IMR-90 (cell line): Measurements from ENCODE around the gene IGF1R. TPM values are rescaled to one million over a fixed set of nuclear protein-coding genes. Genes with fewer than 3 reads are reported as not detected.

ENCODE experiments used
- ATAC-seq: fragments of 200-7000 bp; cut with Tn5 transposase; 2 replicates; pipeline ENCODE4 v1.9.1; 2020; ENCODE audit warnings: low read depth, mild to moderate bottlenecking, moderate library complexity
- BruUV-seq: library from RNA; stranded (reverse); fragments of 400-500 nt; replicated peaks from 2 replicates; lab custom pipeline; 2021; lab: Mats Ljungman, UMichigan
- CTCF ChIA-PET: fragments of 300-600 bp; formaldehyde crosslinking; extraction: SDS; loops from one replicate; lab custom pipeline; 2021; ENCODE audit warnings: antibody characterized with exemption; lab: Yijun Ruan, JAX
- POLR2A ChIA-PET: fragments of 300-600 bp; sonication (Branson Sonifier 250); formaldehyde crosslinking; loops from one replicate; lab custom pipeline; 2022; ENCODE audit warnings: antibody characterized with exemption; ENCODE audit not compliant: unreplicated experiment; lab: Charles Lee
- DNase-seq: peaks from one replicate; pipeline ENCODE4 v3.0.0; 2013
- H2AFZ ChIP-seq: replicated peaks from 2 replicates; pipeline ENCODE3; 2013; ENCODE audit warnings: low read length, mild to moderate bottlenecking; ENCODE audit not compliant: poor library complexity
- H2AK5ac ChIP-seq: 2 replicates; pipeline ENCODE4 v1.6.1; 2013; ENCODE audit warnings: low read depth, low read length, inconsistent platforms
- H2AK9ac ChIP-seq: replicated peaks from 2 replicates; pipeline ENCODE3; 2013; ENCODE audit warnings: mild to moderate bottlenecking, low read depth, low read length, moderate library complexity; ENCODE audit not compliant: poor library complexity
- H2BK120ac ChIP-seq: 2 replicates; pipeline ENCODE4 v1.6.1; 2013; ENCODE audit warnings: low read depth, low read length, inconsistent platforms
- H2BK15ac ChIP-seq: 3 replicates; pipeline ENCODE4 v1.6.1; 2013; ENCODE audit warnings: low read depth, low read length, inconsistent platforms
- H2BK20ac ChIP-seq: 2 replicates; pipeline ENCODE4 v1.6.1; 2013; ENCODE audit warnings: low read depth, mild to moderate bottlenecking, inconsistent platforms, low read length, moderate library complexity
- H2BK5ac ChIP-seq: 2 replicates; pipeline ENCODE4 v1.6.1; 2013; ENCODE audit warnings: mild to moderate bottlenecking, low read depth, low read length, inconsistent platforms; ENCODE audit not compliant: poor library complexity, severe bottlenecking
- H3K14ac ChIP-seq: replicated peaks from 2 replicates; pipeline ENCODE4 v1.6.1; 2013; ENCODE audit warnings: low read depth, low read length, inconsistent platforms
- H3K18ac ChIP-seq: 2 replicates; pipeline ENCODE4 v1.6.1; 2013; ENCODE audit warnings: low read depth, low read length, control low read depth
- H3K23ac ChIP-seq: 2 replicates; pipeline ENCODE4 v1.6.1; 2013; ENCODE audit warnings: low read depth, low read length, inconsistent platforms
- H3K27ac ChIP-seq: 2 replicates; pipeline ENCODE4 v1.5.1; 2013; ENCODE audit warnings: mild to moderate bottlenecking, control low read depth, low read length; ENCODE audit not compliant: insufficient read depth
- H3K27me3 ChIP-seq: 2 replicates; pipeline ENCODE4 v1.6.1; 2013; ENCODE audit warnings: low read length; ENCODE audit not compliant: control insufficient read depth, insufficient read depth
- H3K36me3 ChIP-seq: 2 replicates; pipeline ENCODE4 v1.6.1; 2013; ENCODE audit warnings: low read length, mixed read lengths; ENCODE audit not compliant: control insufficient read depth, insufficient read depth
- H3K4ac ChIP-seq: 2 replicates; pipeline ENCODE4 v1.6.1; 2013; ENCODE audit warnings: low read depth, low read length, inconsistent platforms
- H3K4me1 ChIP-seq: 2 replicates; pipeline ENCODE4 v1.6.1; 2013; ENCODE audit warnings: low read length, mixed read lengths; ENCODE audit not compliant: control insufficient read depth, insufficient read depth
- H3K4me2 ChIP-seq: 2 replicates; pipeline ENCODE4 v1.6.1; 2013; ENCODE audit warnings: low read depth, mild to moderate bottlenecking, control low read depth, low read length, moderate library complexity
- H3K4me3 ChIP-seq: 2 replicates; pipeline ENCODE4 v1.5.1; 2013; ENCODE audit warnings: low read depth, mild to moderate bottlenecking, control low read depth, low read length, moderate library complexity; ENCODE audit not compliant: insufficient read depth
- H3K56ac ChIP-seq: 2 replicates; pipeline ENCODE4 v1.6.1; 2013; ENCODE audit warnings: low read length, inconsistent platforms; ENCODE audit not compliant: insufficient read depth; ENCODE audit errors: extremely low read depth
- H3K79me1 ChIP-seq, 2 experiments: 2 replicates each; pipeline ENCODE4 v1.6.1; 2013; ENCODE audit warnings: low read length in 2 of 2, inconsistent platforms in 1 of 2, low read depth in 1 of 2
- H3K9ac ChIP-seq: 2 replicates; pipeline ENCODE4 v1.6.1; 2013; ENCODE audit warnings: low read depth, low read length, control low read depth
- H3K9me1 ChIP-seq: 2 replicates; pipeline ENCODE4 v1.6.1; 2013; ENCODE audit warnings: low read length, inconsistent platforms; ENCODE audit not compliant: insufficient read depth
- H3K9me3 ChIP-seq: 2 replicates; pipeline ENCODE4 v1.6.1; 2013; ENCODE audit warnings: low read length; ENCODE audit not compliant: control insufficient read depth, insufficient read depth
- H4K20me1 ChIP-seq: 2 replicates; pipeline ENCODE4 v1.6.1; 2013; ENCODE audit warnings: low read length, inconsistent platforms; ENCODE audit not compliant: insufficient read depth
- H4K5ac ChIP-seq: 2 replicates; pipeline ENCODE4 v1.6.1; 2013; ENCODE audit warnings: mild to moderate bottlenecking, low read depth, low read length, control low read depth
- H4K8ac ChIP-seq, 2 experiments: 2 replicates each; pipeline ENCODE4 v1.6.1; 2013; ENCODE audit warnings: low read depth in 2 of 2, low read length in 2 of 2, control low read depth in 1 of 2, inconsistent platforms in 1 of 2
- H4K91ac ChIP-seq: 2 replicates; pipeline ENCODE4 v1.6.1; 2013; ENCODE audit warnings: low read depth, low read length, inconsistent platforms; ENCODE audit not compliant: insufficient read depth
- CEBPB ChIP-seq: IDR thresholded peaks from 2 replicates; pipeline ENCODE4 v1.6.1; 2012; ENCODE audit warnings: low read depth, low read length, improper control_type of control experiment
- POLR2A ChIP-seq: IDR thresholded peaks from 2 replicates; pipeline ENCODE4 v1.6.1; 2012; ENCODE audit warnings: mild to moderate bottlenecking, low read depth, low read length
- WGBS, 2 experiments: methylation state at CpG; one replicate each; pipeline versions ENCODE4 v1.1.5 to v1.1.7; 2013; ENCODE audit warnings: missing lambda C conversion rate in 2 of 2; ENCODE audit not compliant: insufficient read length in 1 of 2; ENCODE audit errors: extremely low coverage in 2 of 2; 5-methylcytosine and 5-hydroxymethylcytosine counted together
- dilution Hi-C: fragments of 300-500 bp; cut with HindIII; formaldehyde crosslinking; loops from one replicate; pipeline ENCODE4 v1.14.3; 2018; ENCODE audit warnings: low sequenced_read_pairs; ENCODE audit not compliant: unreplicated experiment
- in situ Hi-C: fragments of 300-500 bp; cut with MboI; formaldehyde crosslinking; loops from 3 replicates; pipeline ENCODE4 v1.14.3; 2019; ENCODE audit warnings: low sequenced_read_pairs, inconsistent platforms, mixed read lengths
- intact Hi-C: fragments of 100-400 bp; cut with micrococcal nuclease; formaldehyde crosslinking; loops from 2 replicates; pipeline ENCODE4 v1.10.0; 2022
- polyA plus RNA-seq, 3 experiments: library from polyadenylated mRNA; depleted of rRNA; stranded (reverse); fragments of >200 nt; gene quantifications; 2 replicates each; pipeline ENCODE4 v1.2.3, GENCODE V29; 2012; ENCODE audit warnings: low replicate concordance in 1 of 3
- total RNA-seq: library from RNA; depleted of rRNA; stranded (reverse); fragments of >200 nt; gene quantifications from 2 replicates; pipeline ENCODE4 v1.2.3, GENCODE V29; 2012

Gene IGF1R
- total and polyA plus RNA-seq, 2 of the 4 experiments (the other 2 are of a cell fraction) = 24.0 to 24.9 TPM

- H2AFZ ChIP-seq = no peak overlapping the region
- H3K14ac ChIP-seq = no peak overlapping the region
- no peak overlapping the region for H2BK15ac ChIP-seq
- H2AK5ac ChIP-seq = no peak overlapping the region
- H3K9me3 ChIP-seq = peaks cover 10% of the 10 kb centered on the region
- peaks cover 26% of the 10 kb centered on the region for H3K4me1 ChIP-seq
- H3K23ac ChIP-seq = no peak overlapping the region
- intact Hi-C loops (no loop called here), dilution Hi-C loops (no loop called here), in situ Hi-C loops (no loop called here)
- peaks cover 98% of the 10 kb centered on the region for H4K20me1 ChIP-seq
- ChIA-PET POLR2A (no interaction called here), CTCF (interaction anchor here (1.2 kb wide), 1 partner anchor 56 kb away, joined by 4 read pairs; no protein-coding TSS in a partner anchor)
- 89% methylated on average over 3 of the region's 7 CpGs; no CpG with 5 or more reads in 1 of the 2 experiments for WGBS, 2 experiments
- H3K4ac ChIP-seq = no peak overlapping the region
- no peak overlapping the region for H3K18ac ChIP-seq
- peaks cover 13% of the 10 kb centered on the region for H3K36me3 ChIP-seq
- no peak for TF ChIP-seq CEBPB
- TF ChIP-seq POLR2A = no peak
- no peak overlapping the region for H4K8ac ChIP-seq
- no peak overlapping the region for H2BK120ac ChIP-seq
- H3K79me1 ChIP-seq = peaks cover 26 to 91% of the 10 kb centered on the region in 2 experiments
- no peak overlapping the region for H3K27ac ChIP-seq
- no TSS peak for BruUV-seq
- H3K4me2 ChIP-seq = no peak overlapping the region
- H3K9me1 ChIP-seq = peaks cover 51% of the 10 kb centered on the region
- H2BK5ac ChIP-seq = no peak overlapping the region
- DNase-seq (no peak), ATAC-seq (no peak)
- H3K56ac ChIP-seq = no peak overlapping the region
- H2BK20ac ChIP-seq = no peak overlapping the region
- no peak overlapping the region for H2AK9ac ChIP-seq
- H3K27me3 ChIP-seq = no peaks in the 10 kb centered on the region
- no peak overlapping the region for H4K5ac ChIP-seq
- no peak overlapping the region for H3K9ac ChIP-seq
- no peak overlapping the region for H3K4me3 ChIP-seq
- no peak overlapping the region for H4K91ac ChIP-seq
Measured at GRCh38 chr15:98714922-98715321, 66.6 kb downstream of the IGF1R start.
